Coronary artery (tissue), 2 donors: ENCODE data around the gene RNGTT.

Source experiments
- DNase-seq: peaks from one replicate; pipeline ENCODE4 v3.0.0-alpha.2; 2017; ENCODE audit warnings: low spot score
- H3K27ac ChIP-seq, 2 donors: fragments of 200-600 bp; sonication (generic); one replicate each; pipeline ENCODE4 v1.5.1; 2016 to 2019
- H3K4me3 ChIP-seq: fragments of 200-600 bp; sonication (generic); 2 replicates; pipeline ENCODE4 v1.5.1; 2016; ENCODE audit warnings: mild to moderate bottlenecking, moderate library complexity
- TF ChIP-seq, protein P1 (sequence below): fragments of 200-600 bp; sonication (generic); IDR thresholded peaks from one replicate; pipeline ENCODE4 v1.5.1; 2019; ENCODE audit warnings: antibody characterized with exemption

RNGTT gene

DNA sequence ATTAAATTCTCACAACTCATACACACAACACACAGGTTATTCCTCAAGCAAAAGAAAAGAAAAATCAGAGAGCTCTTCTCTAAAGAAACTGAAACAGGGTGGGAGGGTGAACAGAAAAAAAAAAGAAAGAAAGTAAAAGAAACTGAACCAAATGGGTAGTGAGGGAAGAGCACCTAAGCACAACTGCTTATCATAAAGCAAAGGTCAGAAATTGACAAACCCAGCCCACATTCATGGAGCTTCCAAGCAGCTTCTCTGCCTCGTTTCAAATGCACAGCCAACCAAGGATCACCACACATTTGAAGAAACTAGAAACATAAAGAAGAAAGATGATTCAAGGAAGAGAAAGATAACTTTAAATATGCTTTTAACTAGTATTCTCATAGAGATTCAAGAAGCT lies 90.5 kb downstream of the RNGTT start:
- DNase-seq = no peak
- TF ChIP-seq, protein P1, sequence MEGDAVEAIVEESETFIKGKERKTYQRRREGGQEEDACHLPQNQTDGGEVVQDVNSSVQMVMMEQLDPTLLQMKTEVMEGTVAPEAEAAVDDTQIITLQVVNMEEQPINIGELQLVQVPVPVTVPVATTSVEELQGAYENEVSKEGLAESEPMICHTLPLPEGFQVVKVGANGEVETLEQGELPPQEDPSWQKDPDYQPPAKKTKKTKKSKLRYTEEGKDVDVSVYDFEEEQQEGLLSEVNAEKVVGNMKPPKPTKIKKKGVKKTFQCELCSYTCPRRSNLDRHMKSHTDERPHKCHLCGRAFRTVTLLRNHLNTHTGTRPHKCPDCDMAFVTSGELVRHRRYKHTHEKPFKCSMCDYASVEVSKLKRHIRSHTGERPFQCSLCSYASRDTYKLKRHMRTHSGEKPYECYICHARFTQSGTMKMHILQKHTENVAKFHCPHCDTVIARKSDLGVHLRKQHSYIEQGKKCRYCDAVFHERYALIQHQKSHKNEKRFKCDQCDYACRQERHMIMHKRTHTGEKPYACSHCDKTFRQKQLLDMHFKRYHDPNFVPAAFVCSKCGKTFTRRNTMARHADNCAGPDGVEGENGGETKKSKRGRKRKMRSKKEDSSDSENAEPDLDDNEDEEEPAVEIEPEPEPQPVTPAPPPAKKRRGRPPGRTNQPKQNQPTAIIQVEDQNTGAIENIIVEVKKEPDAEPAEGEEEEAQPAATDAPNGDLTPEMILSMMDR = no peak
- Histone ChIP-seq H3K27ac (no peak overlapping the region), H3K4me3 (no peak overlapping the region)

DNA sequence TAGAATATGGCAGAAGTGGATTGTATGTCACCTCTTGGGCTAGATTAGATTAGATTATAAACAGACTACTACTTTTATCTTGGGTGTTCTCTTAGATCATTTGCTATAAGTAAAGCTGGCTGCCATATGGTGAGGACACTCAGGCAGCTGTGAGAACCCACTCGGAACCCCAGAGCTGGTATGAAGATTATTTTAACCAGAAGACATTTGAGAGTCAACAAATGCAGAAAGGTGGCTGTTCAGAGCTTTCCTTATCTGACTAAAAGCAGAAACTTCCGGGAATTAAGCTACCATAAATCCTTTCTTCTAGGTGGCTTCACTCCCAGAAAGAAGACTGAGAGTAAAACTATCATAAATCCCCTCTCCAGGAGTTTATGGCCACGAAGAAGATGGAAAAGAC lies 91.9 kb downstream of the RNGTT start:
- TF ChIP-seq, protein P1 = no peak
- no peak overlapping the region for H3K27ac ChIP-seq
- DNase-seq = no peak
- H3K4me3 ChIP-seq = no peak overlapping the region

DNA sequence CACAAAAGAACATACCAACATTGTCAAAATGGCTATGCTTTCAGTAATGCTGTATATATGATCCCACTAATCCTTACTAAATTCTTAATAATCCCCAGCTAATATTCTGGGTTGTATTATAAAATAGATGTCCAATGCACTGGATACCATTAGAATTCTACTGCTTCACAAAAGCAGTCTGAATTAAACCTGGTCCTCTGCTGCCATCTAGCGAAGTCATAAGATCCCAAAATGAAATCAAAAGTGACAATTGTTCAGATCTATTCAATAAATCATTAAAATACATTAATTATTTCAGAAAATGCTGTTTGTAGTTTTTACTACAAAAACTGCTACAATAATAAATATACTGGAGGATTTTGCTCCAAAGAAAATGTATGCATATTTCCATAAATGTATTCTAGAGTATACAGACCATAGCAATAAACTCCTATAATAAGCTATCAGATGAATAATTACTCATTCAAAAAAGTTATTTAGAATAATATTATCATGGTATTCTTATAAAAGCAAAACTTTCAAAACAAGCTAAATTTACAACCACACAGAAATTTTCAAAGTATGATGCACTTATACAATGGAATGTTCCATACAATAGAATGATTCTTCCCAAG lies 92.6 kb downstream of the RNGTT start:
- H3K27ac ChIP-seq = no peak overlapping the region
- H3K4me3 ChIP-seq = no peak overlapping the region
- TF ChIP-seq, protein P1 = peak; percentile 54
- no peak for DNase-seq

- TF ChIP-seq, protein P1 = no peak
- no peak overlapping the region for H3K27ac ChIP-seq
- no peak for DNase-seq
- H3K4me3 ChIP-seq = no peak overlapping the region
Observed at GRCh38 chr6:88869263-88870020, 94.0 kb downstream of the RNGTT start.

GRCh38 chr6:88867841-88868731 lies 95.3 kb downstream of the RNGTT start:
- no peak overlapping the region for H3K4me3 ChIP-seq
- DNase-seq = no peak
- no peak overlapping the region for H3K27ac ChIP-seq
- TF ChIP-seq, protein P1 = no peak

DNA sequence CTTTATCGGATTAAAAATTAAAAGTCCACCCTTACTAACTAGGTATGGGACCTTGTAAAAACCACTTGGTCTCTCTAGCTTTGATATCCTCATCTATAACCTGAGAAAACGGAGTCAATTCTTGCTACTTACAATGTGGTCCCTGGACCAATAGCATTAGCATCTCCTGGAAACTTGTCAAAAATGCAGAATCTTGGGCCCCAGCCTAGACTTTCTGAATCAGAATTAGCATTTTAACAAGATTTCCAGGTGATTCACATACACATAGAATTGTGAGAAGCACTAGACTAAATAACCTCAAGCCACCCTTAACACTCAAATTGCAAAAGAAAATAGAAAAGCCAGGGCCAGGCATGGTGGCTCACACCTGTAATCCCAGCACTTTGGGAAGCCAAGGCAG lies 96.6 kb downstream of the RNGTT start:
- TF ChIP-seq, protein P1 = no peak
- Histone ChIP-seq H3K27ac (no peak overlapping the region), H3K4me3 (no peak overlapping the region)
- DNase-seq = no peak
